Mucosa of descending colon (tissue), 3 donors: ENCODE results near the gene DDC. TPM values are rescaled to one million over a fixed set of nuclear protein-coding genes. Genes with fewer than 3 reads are reported as not detected.
"Not testable (repeated sequence)": the region's sequence is repeated elsewhere in the genome, so short reads cannot be mapped to it uniquely, and the experiment has no call there.

ENCODE experiments used
- ATAC-seq: fragments of 200-7000 bp; cut with Tn5 transposase; one replicate; pipeline ENCODE4 v1.9.1; 2020; ENCODE audit warnings: mild to moderate bottlenecking, moderate library complexity
- DNase-seq, 3 donors: peaks; one replicate each; pipeline ENCODE4 v3.0.0-alpha.2; 2020
- H3K36me3 ChIP-seq: fragments of 200-600 bp; one replicate; pipeline ENCODE4 v1.8.0; 2021; ENCODE audit warnings: low read depth, mild to moderate bottlenecking
- H3K4me1 ChIP-seq: fragments of 200-600 bp; one replicate; pipeline ENCODE4 v1.8.0; 2021; ENCODE audit warnings: low read depth, mild to moderate bottlenecking
- H3K4me3 ChIP-seq: fragments of 200-600 bp; one replicate; pipeline ENCODE4 v1.8.0; 2021; ENCODE audit warnings: mild to moderate bottlenecking
- H3K9me3 ChIP-seq: fragments of 200-600 bp; one replicate; pipeline ENCODE4 v1.8.0; 2021; ENCODE audit warnings: mild to moderate bottlenecking
- intact Hi-C, 2 donors: fragments of 100-400 bp; cut with DNase I in 1 of 2; cut with micrococcal nuclease in 1 of 2; formaldehyde crosslinking; loops; one replicate each; pipeline versions ENCODE4 v1.11.0 to v1.11.1; 2022; cut with DNase I, micrococcal nuclease
- total RNA-seq, 3 donors: library from RNA; stranded (reverse); fragmentation: NEBNext Ultra II Directional in 2 of 3; extraction: Animal tissue kit (Norgen Biotek cat#: 25700) in 2 of 3; gene quantifications; one replicate each; pipeline versions ENCODE4 v1.2.1 to v1.2.4, GENCODE V29; 2021 to 2023
- TF ChIP-seq, protein P1 (sequence below): fragments of 200-600 bp; IDR thresholded peaks from one replicate; pipeline ENCODE4 v1.8.0; 2022; ENCODE audit warnings: antibody characterized with exemption, mild to moderate bottlenecking
- donor health status: DM: no; HTN: no; CAD: no; lungs with moderate emphysema.
- donor health status: DM: no; HTN: no; CAD: no.
- donor health status: DM: no; HTN: yes; CAD: no.

DDC gene
- total RNA-seq, 3 donors from 2014 or later, result 29.6 to 94.5 (median 74.4) TPM

- TF ChIP-seq, protein P1, sequence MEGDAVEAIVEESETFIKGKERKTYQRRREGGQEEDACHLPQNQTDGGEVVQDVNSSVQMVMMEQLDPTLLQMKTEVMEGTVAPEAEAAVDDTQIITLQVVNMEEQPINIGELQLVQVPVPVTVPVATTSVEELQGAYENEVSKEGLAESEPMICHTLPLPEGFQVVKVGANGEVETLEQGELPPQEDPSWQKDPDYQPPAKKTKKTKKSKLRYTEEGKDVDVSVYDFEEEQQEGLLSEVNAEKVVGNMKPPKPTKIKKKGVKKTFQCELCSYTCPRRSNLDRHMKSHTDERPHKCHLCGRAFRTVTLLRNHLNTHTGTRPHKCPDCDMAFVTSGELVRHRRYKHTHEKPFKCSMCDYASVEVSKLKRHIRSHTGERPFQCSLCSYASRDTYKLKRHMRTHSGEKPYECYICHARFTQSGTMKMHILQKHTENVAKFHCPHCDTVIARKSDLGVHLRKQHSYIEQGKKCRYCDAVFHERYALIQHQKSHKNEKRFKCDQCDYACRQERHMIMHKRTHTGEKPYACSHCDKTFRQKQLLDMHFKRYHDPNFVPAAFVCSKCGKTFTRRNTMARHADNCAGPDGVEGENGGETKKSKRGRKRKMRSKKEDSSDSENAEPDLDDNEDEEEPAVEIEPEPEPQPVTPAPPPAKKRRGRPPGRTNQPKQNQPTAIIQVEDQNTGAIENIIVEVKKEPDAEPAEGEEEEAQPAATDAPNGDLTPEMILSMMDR, result no peak
- intact Hi-C loops, result no loop called here
Observed at GRCh38 chr7:50588937-50589336, 23.7 kb upstream of the DDC start.

GRCh38 chr7:50587737-50588136 is 22.5 kb upstream of the DDC start:
- no peak for DNase-seq

More at GRCh38 chr7:50588937-50589336, 23.7 kb upstream of the DDC start:
- Histone ChIP-seq H3K4me1 (no peaks in the 10 kb centered on the region), H3K4me3 (no peak overlapping the region), H3K9me3 (peaks cover 6% of the 10 kb centered on the region), H3K36me3 (no peaks in the 10 kb centered on the region)
- ATAC-seq (no peak), DNase-seq (no peak)

GRCh38 chr7:50584793-50585408 is 19.7 kb upstream of the DDC start:
- no peak for ATAC-seq
- Histone ChIP-seq H3K4me1 (no peaks in the 10 kb centered on the region), H3K36me3 (no peaks in the 10 kb centered on the region), H3K4me3 (no peak overlapping the region), H3K9me3 (peaks cover 18% of the 10 kb centered on the region)
- TF ChIP-seq, protein P1, result no peak
- intact Hi-C loops, result no loop called here
- DNase-seq, result no peak

More at GRCh38 chr7:50587737-50588136, 22.5 kb upstream of the DDC start:
- ATAC-seq, result no peak
- Histone ChIP-seq H3K36me3 (no peaks in the 10 kb centered on the region), H3K9me3 (peaks cover 18% of the 10 kb centered on the region), H3K4me1 (no peaks in the 10 kb centered on the region), H3K4me3 (no peak overlapping the region)
- TF ChIP-seq, protein P1, result no peak
- intact Hi-C loops, result no loop called here

- DNase-seq, result no peak
- TF ChIP-seq, protein P1, result no peak
- intact Hi-C loops, result no loop called here
- Histone ChIP-seq H3K4me1 (no peaks in the 10 kb centered on the region), H3K36me3 (no peaks in the 10 kb centered on the region), H3K4me3 (no peak overlapping the region), H3K9me3 (peaks cover 18% of the 10 kb centered on the region)
- no peak for ATAC-seq
Observed at GRCh38 chr7:50584386-50584785, 19.2 kb upstream of the DDC start.

- H3K36me3 ChIP-seq, intact Hi-C loops, DNase-seq, H3K4me3 ChIP-seq, H3K4me1 ChIP-seq, ATAC-seq: not testable (repeated sequence)
- H3K9me3 ChIP-seq, result peaks cover 18% of the 10 kb centered on the region
Observed at GRCh38 chr7:50583295-50583694, 18.1 kb upstream of the DDC start.

DNA sequence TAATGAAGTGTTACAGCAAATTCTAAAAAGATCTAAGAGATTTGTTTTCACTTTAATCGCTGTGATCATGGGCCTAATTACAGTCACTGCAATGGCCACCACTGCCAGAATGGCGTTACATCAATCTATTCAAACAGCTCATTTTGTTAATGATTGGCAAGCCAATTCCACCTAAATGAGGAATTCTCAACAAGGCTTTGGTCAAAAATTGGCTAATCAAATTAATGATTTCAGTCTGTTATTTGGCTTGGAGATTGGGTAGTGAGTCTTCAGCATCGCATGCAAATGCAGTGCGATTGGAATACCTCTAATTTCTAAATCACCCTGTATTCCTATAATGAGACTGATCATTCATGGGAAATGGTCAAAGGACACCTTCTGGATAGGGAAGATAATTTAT is 17.1 kb upstream of the DDC start:
- DNase-seq, ATAC-seq, intact Hi-C loops, H3K36me3 ChIP-seq, H3K4me1 ChIP-seq, H3K4me3 ChIP-seq: not testable (repeated sequence)
- H3K9me3 ChIP-seq, result peaks cover 18% of the 10 kb centered on the region

DNA sequence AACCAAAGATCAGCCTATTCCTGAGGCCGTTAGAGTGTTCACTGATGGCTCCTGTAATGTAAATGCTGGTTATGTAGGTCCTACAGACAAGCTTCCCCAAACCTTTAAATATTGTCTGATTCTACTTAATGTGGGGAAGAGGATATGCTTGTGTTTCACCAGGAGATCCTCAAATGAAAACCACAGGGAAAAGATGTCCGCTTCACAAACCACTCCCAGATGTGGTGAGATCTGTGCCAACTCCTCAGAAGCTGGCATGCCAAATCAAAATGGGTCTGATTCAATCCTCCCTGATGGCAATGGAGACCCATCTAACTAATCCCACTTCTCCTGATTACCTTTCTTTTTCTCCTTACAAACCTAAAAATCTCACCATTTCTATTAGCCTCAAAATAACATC is 15.5 kb upstream of the DDC start:
- ATAC-seq, intact Hi-C loops, DNase-seq, H3K4me1 ChIP-seq, H3K4me3 ChIP-seq, H3K36me3 ChIP-seq: not testable (repeated sequence)
- H3K9me3 ChIP-seq, result peaks cover 18% of the 10 kb centered on the region
